22Rv1 (cell line): ENCODE results near the gene CLDN5.

Experiments used
- ZFX ChIP-seq: fragments of 450-650 bp; IDR thresholded peaks from 2 replicates; pipeline ENCODE4 v1.6.1; 2017; ENCODE audit warnings: antibody characterized with exemption, borderline replicate concordance
- TF ChIP-seq, protein P1 (sequence below): fragments of 450-650 bp; IDR thresholded peaks from 2 replicates; pipeline ENCODE4 v1.5.1; 2017; ENCODE audit warnings: mild to moderate bottlenecking

DNA sequence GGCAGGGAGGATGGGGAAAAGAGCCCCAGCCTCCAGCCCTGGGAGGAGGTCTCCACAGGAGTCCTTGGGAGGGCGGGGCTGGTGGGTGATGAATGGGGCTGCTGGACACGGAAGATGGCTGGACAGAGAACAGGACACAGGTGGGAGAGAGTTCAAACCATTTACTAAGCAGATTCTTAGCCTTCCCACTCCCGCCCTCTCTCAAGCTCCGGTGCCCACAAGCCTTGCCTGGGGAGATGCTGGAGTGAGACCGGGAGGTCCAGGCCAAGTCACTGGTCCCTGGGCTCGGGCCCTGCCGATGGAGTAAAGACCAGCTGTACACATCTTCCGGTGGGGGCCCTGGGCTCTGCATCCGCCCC is 1.4 kb downstream of the CLDN5 start:
- TF ChIP-seq, protein P1, sequence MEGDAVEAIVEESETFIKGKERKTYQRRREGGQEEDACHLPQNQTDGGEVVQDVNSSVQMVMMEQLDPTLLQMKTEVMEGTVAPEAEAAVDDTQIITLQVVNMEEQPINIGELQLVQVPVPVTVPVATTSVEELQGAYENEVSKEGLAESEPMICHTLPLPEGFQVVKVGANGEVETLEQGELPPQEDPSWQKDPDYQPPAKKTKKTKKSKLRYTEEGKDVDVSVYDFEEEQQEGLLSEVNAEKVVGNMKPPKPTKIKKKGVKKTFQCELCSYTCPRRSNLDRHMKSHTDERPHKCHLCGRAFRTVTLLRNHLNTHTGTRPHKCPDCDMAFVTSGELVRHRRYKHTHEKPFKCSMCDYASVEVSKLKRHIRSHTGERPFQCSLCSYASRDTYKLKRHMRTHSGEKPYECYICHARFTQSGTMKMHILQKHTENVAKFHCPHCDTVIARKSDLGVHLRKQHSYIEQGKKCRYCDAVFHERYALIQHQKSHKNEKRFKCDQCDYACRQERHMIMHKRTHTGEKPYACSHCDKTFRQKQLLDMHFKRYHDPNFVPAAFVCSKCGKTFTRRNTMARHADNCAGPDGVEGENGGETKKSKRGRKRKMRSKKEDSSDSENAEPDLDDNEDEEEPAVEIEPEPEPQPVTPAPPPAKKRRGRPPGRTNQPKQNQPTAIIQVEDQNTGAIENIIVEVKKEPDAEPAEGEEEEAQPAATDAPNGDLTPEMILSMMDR = no peak
- no peak for TF ChIP-seq ZFX
